Panc1 (cell line): ENCODE measurements around the gene TMEM87B. TPM values are rescaled to one million over a fixed set of nuclear protein-coding genes. Genes with fewer than 3 reads are reported as not detected.

ENCODE experiments used
- ATAC-seq: fragments of 200-7000 bp; cut with Tn5 transposase; 2 replicates; pipeline ENCODE4 v1.9.1; 2020; ENCODE audit warnings: mild to moderate bottlenecking, moderate library complexity
- BruUV-seq: library from RNA; stranded (reverse); fragments of 400-500 nt; replicated peaks from 2 replicates; lab custom pipeline; 2021; lab: Mats Ljungman, UMichigan
- CTCF ChIA-PET: fragments of 300-600 bp; sonication (Branson Sonifier 250); formaldehyde crosslinking; loops from one replicate; lab custom pipeline; 2022; ENCODE audit warnings: antibody characterized with exemption; lab: Charles Lee
- POLR2A ChIA-PET: fragments of 300-600 bp; sonication (Branson Sonifier 250); formaldehyde crosslinking; loops from one replicate; lab custom pipeline; 2022; ENCODE audit warnings: antibody characterized with exemption; lab: Charles Lee
- DNase-seq: peaks from one replicate; pipeline ENCODE4 v3.0.0-alpha.2; 2010; ENCODE audit warnings: low read depth, low spot score
- H3K27ac ChIP-seq: 2 replicates; pipeline ENCODE4 v1.5.1; 2011; ENCODE audit warnings: mild to moderate bottlenecking, low read length, inconsistent platforms
- H3K27me3 ChIP-seq: fragments of 200-500 bp; sonication (Bioruptor generic); 2 replicates; pipeline ENCODE4 v1.6.0; 2014; ENCODE audit warnings: low read length, inconsistent platforms; ENCODE audit not compliant: control insufficient read depth, insufficient read depth
- H3K36me3 ChIP-seq: fragments of 200-500 bp; sonication (Bioruptor generic); 2 replicates; pipeline ENCODE4 v1.5.1; 2014; ENCODE audit warnings: inconsistent platforms, mild to moderate bottlenecking, low read length, moderate library complexity; ENCODE audit not compliant: control insufficient read depth, insufficient read depth
- H3K4me1 ChIP-seq: 2 replicates; pipeline ENCODE4 v1.5.1; 2011; ENCODE audit warnings: inconsistent platforms, mild to moderate bottlenecking, low read length, moderate library complexity; ENCODE audit not compliant: control insufficient read depth, insufficient read depth
- H3K4me3 ChIP-seq, 2 experiments: 2 replicates each; pipeline ENCODE4 v1.5.1; 2011 to 2012; ENCODE audit warnings: low read depth in 2 of 2, low read length in 2 of 2, mild to moderate bottlenecking in 2 of 2, inconsistent platforms in 1 of 2, moderate library complexity in 1 of 2
- H3K9me3 ChIP-seq: fragments of 200-500 bp; sonication (Bioruptor generic); 2 replicates; pipeline ENCODE4 v1.5.1; 2014; ENCODE audit warnings: low read depth, mild to moderate bottlenecking, inconsistent platforms, low read length, moderate library complexity; ENCODE audit not compliant: control insufficient read depth, insufficient read depth
- CTCF ChIP-seq: fragments of 450-650 bp; IDR thresholded peaks from 2 replicates; pipeline ENCODE4 v1.5.1; 2017; ENCODE audit warnings: mild to moderate bottlenecking
- POLR2AphosphoS5 ChIP-seq: IDR thresholded peaks from 2 replicates; pipeline ENCODE4 v1.6.1; 2012; ENCODE audit warnings: mild to moderate bottlenecking, low read depth, low read length, moderate library complexity
- SIN3A ChIP-seq: IDR thresholded peaks from 2 replicates; pipeline ENCODE4 v1.6.1; 2012; ENCODE audit warnings: low read depth, mild to moderate bottlenecking, low read length, moderate library complexity, borderline replicate concordance; ENCODE audit not compliant: insufficient read depth
- TCF7L2 ChIP-seq: IDR thresholded peaks from 2 replicates; pipeline ENCODE4 v1.6.1; 2011; ENCODE audit warnings: mild to moderate bottlenecking, low read depth, low read length, inconsistent platforms
- in situ Hi-C: cut with HindIII; loops from 2 replicates; pipeline ENCODE4 v1.10.0; 2016; ENCODE audit warnings: low sequenced_read_pairs, low pct_unique_long_range_greater_than_20kb
- intact Hi-C: fragments of 100-400 bp; cut with micrococcal nuclease; formaldehyde crosslinking; loops from one replicate; pipeline ENCODE4 v1.10.0; 2022; ENCODE audit not compliant: unreplicated experiment
- total RNA-seq: library from RNA; stranded (reverse); gene quantifications from one replicate; pipeline ENCODE4 v1.2.1, GENCODE V29; 2021; ENCODE audit not compliant: unreplicated experiment
- TF ChIP-seq, protein P1 (sequence below), 2 experiments: IDR thresholded peaks; 2 replicates each; pipeline ENCODE4 v1.6.1; 2011 to 2012; ENCODE audit warnings: low read depth in 2 of 2, control low read depth in 1 of 2, low read length in 1 of 2, mild to moderate bottlenecking in 1 of 2, moderate library complexity in 1 of 2; ENCODE audit not compliant: insufficient read depth in 1 of 2

Gene TMEM87B
- total RNA-seq, 1 experiment from 2014 or later: 22.8 TPM

DNA sequence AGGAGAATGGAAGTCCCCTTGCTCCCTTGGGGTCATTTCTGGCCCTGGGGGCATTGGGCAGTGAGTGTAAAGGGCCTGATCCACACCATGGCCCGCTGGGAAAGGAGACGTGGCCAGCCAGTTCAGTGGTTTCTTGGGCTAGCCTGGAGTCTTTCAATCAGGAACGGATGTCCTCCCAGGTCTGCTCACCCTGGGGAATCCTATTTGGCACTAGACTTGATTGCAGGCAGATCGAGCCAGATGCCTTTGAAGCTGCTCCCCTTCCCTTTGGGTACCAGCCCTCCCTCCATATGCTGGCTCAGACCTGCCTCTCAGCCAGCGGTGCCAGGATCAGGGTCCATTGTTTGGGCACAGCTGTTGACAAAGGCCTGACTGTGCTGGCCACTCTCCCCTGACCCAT lies 94.1 kb downstream of the TMEM87B start:
- ATAC-seq (no peak), DNase-seq (no peak)
- no peaks in the 10 kb centered on the region for H3K9me3 ChIP-seq
- in situ Hi-C loops (no loop called here), intact Hi-C loops (no loop called here)
- POLR2A ChIA-PET: no interaction called here
- no TSS peak for BruUV-seq
- TF ChIP-seq TCF7L2: no peak
- H3K27ac ChIP-seq: no peak overlapping the region
- H3K4me1 ChIP-seq: no peaks in the 10 kb centered on the region
- CTCF ChIA-PET: no interaction called here
- no peaks in the 10 kb centered on the region for H3K36me3 ChIP-seq
- no peaks in the 10 kb centered on the region for H3K27me3 ChIP-seq
- no peak overlapping the region for H3K4me3 ChIP-seq

DNA sequence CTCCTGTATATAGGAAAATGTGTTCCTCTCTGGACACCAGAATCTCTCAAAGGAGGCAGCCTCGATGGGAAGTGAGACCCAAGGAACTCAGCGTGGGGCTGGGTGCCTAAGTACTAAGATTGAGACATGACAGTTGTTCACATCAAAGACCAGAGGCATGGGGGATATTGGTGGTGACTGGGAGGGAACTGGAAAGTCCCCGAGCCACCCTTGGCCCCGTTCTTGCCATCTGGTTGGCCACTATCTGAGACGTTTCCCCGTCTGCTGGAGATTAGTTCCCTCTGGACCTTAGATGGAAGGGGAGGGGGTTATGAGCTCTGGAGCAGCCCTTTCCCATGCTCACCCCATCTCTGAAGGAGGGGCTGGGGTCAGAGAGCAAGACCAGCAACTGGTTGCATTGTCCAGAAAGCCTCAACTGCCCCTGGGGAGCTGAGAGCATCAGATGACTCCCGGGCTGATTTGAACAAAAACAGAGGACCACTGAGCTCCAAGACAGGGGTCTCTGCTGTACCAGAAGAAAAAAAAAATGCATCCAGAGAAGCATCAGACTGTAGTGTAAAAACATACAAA lies 94.9 kb downstream of the TMEM87B start:
- no peak for DNase-seq
- in situ Hi-C loops: no loop called here
- Histone ChIP-seq H3K27me3 (no peaks in the 10 kb centered on the region), H3K4me1 (no peaks in the 10 kb centered on the region), H3K9me3 (no peaks in the 10 kb centered on the region), H3K4me3 (no peak overlapping the region), H3K36me3 (no peaks in the 10 kb centered on the region), H3K27ac (no peak overlapping the region)
- no TSS peak for BruUV-seq
- intact Hi-C loops: no loop called here
- no peak for ATAC-seq
- TF ChIP-seq POLR2AphosphoS5 (no peak), SIN3A (no peak), CTCF (no peak), TCF7L2 (no peak)
- TF ChIP-seq, protein P1, sequence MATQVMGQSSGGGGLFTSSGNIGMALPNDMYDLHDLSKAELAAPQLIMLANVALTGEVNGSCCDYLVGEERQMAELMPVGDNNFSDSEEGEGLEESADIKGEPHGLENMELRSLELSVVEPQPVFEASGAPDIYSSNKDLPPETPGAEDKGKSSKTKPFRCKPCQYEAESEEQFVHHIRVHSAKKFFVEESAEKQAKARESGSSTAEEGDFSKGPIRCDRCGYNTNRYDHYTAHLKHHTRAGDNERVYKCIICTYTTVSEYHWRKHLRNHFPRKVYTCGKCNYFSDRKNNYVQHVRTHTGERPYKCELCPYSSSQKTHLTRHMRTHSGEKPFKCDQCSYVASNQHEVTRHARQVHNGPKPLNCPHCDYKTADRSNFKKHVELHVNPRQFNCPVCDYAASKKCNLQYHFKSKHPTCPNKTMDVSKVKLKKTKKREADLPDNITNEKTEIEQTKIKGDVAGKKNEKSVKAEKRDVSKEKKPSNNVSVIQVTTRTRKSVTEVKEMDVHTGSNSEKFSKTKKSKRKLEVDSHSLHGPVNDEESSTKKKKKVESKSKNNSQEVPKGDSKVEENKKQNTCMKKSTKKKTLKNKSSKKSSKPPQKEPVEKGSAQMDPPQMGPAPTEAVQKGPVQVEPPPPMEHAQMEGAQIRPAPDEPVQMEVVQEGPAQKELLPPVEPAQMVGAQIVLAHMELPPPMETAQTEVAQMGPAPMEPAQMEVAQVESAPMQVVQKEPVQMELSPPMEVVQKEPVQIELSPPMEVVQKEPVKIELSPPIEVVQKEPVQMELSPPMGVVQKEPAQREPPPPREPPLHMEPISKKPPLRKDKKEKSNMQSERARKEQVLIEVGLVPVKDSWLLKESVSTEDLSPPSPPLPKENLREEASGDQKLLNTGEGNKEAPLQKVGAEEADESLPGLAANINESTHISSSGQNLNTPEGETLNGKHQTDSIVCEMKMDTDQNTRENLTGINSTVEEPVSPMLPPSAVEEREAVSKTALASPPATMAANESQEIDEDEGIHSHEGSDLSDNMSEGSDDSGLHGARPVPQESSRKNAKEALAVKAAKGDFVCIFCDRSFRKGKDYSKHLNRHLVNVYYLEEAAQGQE (IDR thresholded peaks at IDR 0.05; ENCODE audit: insufficient read depth in 1 of 2, low read depth in 2 of 2, low read length in 1 of 2): no peak
- POLR2A ChIA-PET: no interaction called here
- CTCF ChIA-PET: no interaction called here

DNA sequence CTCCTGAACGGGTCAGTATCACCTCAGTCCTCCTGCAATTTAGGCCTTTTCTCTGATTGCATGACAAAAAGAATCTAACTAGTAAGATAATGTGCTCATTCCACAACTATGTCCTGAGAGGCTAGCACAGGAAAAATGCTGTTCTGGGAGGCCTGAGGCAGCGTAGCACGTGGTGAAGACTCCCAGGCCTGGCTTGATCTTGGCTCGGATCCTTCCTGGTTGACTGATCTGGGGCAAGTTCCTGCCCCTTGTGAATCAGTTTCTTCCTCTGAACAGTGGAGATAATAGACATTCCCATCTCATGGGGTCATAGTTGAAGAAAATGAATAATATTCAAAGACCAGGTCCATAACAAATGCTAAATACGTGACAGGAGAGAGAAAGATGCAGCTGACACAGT lies 95.4 kb downstream of the TMEM87B start:
- H3K4me1 ChIP-seq: no peaks in the 10 kb centered on the region
- POLR2A ChIA-PET: no interaction called here
- H3K4me3 ChIP-seq: no peak overlapping the region
- no TSS peak for BruUV-seq
- H3K27me3 ChIP-seq: no peaks in the 10 kb centered on the region
- no peak overlapping the region for H3K27ac ChIP-seq
- no peaks in the 10 kb centered on the region for H3K9me3 ChIP-seq
- no peaks in the 10 kb centered on the region for H3K36me3 ChIP-seq
- ATAC-seq (no peak), DNase-seq (no peak)
- intact Hi-C loops (no loop called here), in situ Hi-C loops (no loop called here)
- TF ChIP-seq POLR2AphosphoS5 (no peak), TCF7L2 (no peak), CTCF (no peak), SIN3A (no peak)
- TF ChIP-seq, protein P1 (IDR thresholded peaks at IDR 0.05; ENCODE audit: insufficient read depth in 1 of 2, low read depth in 2 of 2, low read length in 1 of 2): no peak
- CTCF ChIA-PET: no interaction called here
